ENCODE data around the gene PFDN1.
A peak's percentile ranks its signal among the peaks of the same experiment; 100 is the strongest.

The PFDN1 gene

GRCh38 chr5:140245341-140245740 lies 57.6 kb downstream of the PFDN1 start (continued):
- no peak for TF ChIP-seq PATZ1 (CRISPR knock-in tag; IDR thresholded peaks at IDR 0.05; ENCODE audit: borderline replicate concordance)
- no peak for TF ChIP-seq ZFP30 (CRISPR knock-in tag; IDR thresholded peaks at IDR 0.05)
- TF ChIP-seq ARNTL (CRISPR knock-in tag; IDR thresholded peaks at IDR 0.05; ENCODE audit: borderline replicate concordance, low read depth): no peak

GRCh38 chr5:140244525-140245025 lies 58.3 kb downstream of the PFDN1 start:
- TF ChIP-seq PPARA (CRISPR knock-in tag; IDR thresholded peaks at IDR 0.05; ENCODE audit: borderline replicate concordance) (no peak), CREB5 (CRISPR knock-in tag; IDR thresholded peaks at IDR 0.05; ENCODE audit: low read depth) (no peak), POU6F1 (CRISPR knock-in tag; IDR thresholded peaks at IDR 0.05; ENCODE audit: borderline replicate concordance, low read depth) (no peak), ZC3H10 (CRISPR knock-in tag; IDR thresholded peaks at IDR 0.05) (no peak), SNAI2 (CRISPR knock-in tag; IDR thresholded peaks at IDR 0.05) (no peak), PATZ1 (CRISPR knock-in tag; IDR thresholded peaks at IDR 0.05; ENCODE audit: borderline replicate concordance) (no peak), CSDC2 (CRISPR knock-in tag; IDR thresholded peaks at IDR 0.05) (no peak), GLIS3 (CRISPR knock-in tag; IDR thresholded peaks at IDR 0.05) (no peak), TSHZ2 (CRISPR knock-in tag; IDR thresholded peaks at IDR 0.05) (no peak), RARB (CRISPR knock-in tag; IDR thresholded peaks at IDR 0.05) (no peak), ZNF70 (CRISPR knock-in tag; IDR thresholded peaks at IDR 0.05) (no peak), ZNF8 (CRISPR knock-in tag; IDR thresholded peaks at IDR 0.05) (no peak), ESRRG (CRISPR knock-in tag; IDR thresholded peaks at IDR 0.05) (no peak), TCF4 (CRISPR knock-in tag; IDR thresholded peaks at IDR 0.05; ENCODE audit: borderline replicate concordance) (no peak), ZFP3 (CRISPR knock-in tag; IDR thresholded peaks at IDR 0.05) (no peak), ZNF565 (CRISPR knock-in tag; conservative IDR thresholded peaks at IDR 0.05; ENCODE audit: low read depth) (no peak), ISL1 (CRISPR knock-in tag; IDR thresholded peaks at IDR 0.05) (no peak), CSRNP3 (CRISPR knock-in tag; IDR thresholded peaks at IDR 0.05) (no peak), TOX (CRISPR knock-in tag; IDR thresholded peaks at IDR 0.05; ENCODE audit: borderline replicate concordance) (no peak), ZFP30 (CRISPR knock-in tag; IDR thresholded peaks at IDR 0.05) (no peak)
- peak; percentile 46 for ATAC-seq

Measured in SK-N-SH treated with all-trans-retinoic acid at 6 μM for 48 hours (cell line).